ENCODE results near the gene NEUROD6.

GRCh38 chr7:31362401-31362800 lies 21.9 kb upstream of the NEUROD6 start:
- TF ChIP-seq CTCF (conservative IDR thresholded peaks at IDR 0.05; ENCODE audit: low read length) (no peak), EZH2phosphoT487 (IDR thresholded peaks at IDR 0.05; ENCODE audit: borderline replicate concordance, low read depth, low read length) (no peak)
